SK-N-SH (cell line): Measurements from ENCODE around the gene CALML6. TPM values are rescaled to one million over a fixed set of nuclear protein-coding genes. Genes with fewer than 3 reads are reported as not detected.

Source experiments
- CTCF ChIA-PET: fragments of 300-600, 350-600 bp; formaldehyde crosslinking; extraction: SDS; loops from one replicate; lab custom pipeline; 2021; lab: Yijun Ruan, JAX
- POLR2A ChIA-PET: fragments of 350-600 bp; sonication (Branson Sonifier 250); formaldehyde crosslinking; extraction: SDS; loops from one replicate; lab custom pipeline; 2020; ENCODE audit warnings: antibody characterized with exemption, inconsistent platforms; lab: Yijun Ruan, JAX
- DNase-seq: peaks from one replicate; pipeline ENCODE4 v3.0.0; 2012
- H2AFZ ChIP-seq: fragments of 200-600 bp; sonication (generic); 2 replicates; pipeline ENCODE4 v1.8.1; 2016; ENCODE audit warnings: antibody characterized with exemption, mild to moderate bottlenecking, low read depth
- H3F3A ChIP-seq: fragments of 200-600 bp; sonication (generic); replicated peaks from 2 replicates; pipeline ENCODE3; 2016; ENCODE audit warnings: antibody characterized with exemption, mild to moderate bottlenecking; ENCODE audit not compliant: insufficient read depth
- H3K27ac ChIP-seq, 2 experiments: fragments of 200-500 bp in 1 of 2; fragments of 200-600 bp in 1 of 2; sonication (Bioruptor generic) in 1 of 2; sonication (generic), shearing (Covaris generic) in 1 of 2; 2 replicates each; pipeline versions ENCODE4 v1.5.1 to v1.6.1; 2014 to 2016; ENCODE audit warnings: low read depth in 2 of 2, inconsistent platforms in 1 of 2, low read length in 1 of 2, mild to moderate bottlenecking in 1 of 2, mixed read lengths in 1 of 2
- H3K27me3 ChIP-seq: fragments of 200-600 bp; sonication (generic), shearing (Covaris generic); 2 replicates; pipeline ENCODE4 v1.6.1; 2016; ENCODE audit warnings: mixed run types; ENCODE audit not compliant: insufficient read depth
- H3K36me3 ChIP-seq, 2 experiments: fragments of 200-500 bp in 1 of 2; fragments of 200-600 bp in 1 of 2; sonication (Bioruptor generic) in 1 of 2; sonication (generic) in 1 of 2; replicated peaks in 1 of 2; 2 replicates each; pipeline versions ENCODE3 to v1.5.1; 2014 to 2016; ENCODE audit warnings: low read length in 1 of 2, mild to moderate bottlenecking in 1 of 2; ENCODE audit not compliant: insufficient read depth in 2 of 2, control insufficient read depth in 1 of 2
- H3K4me1 ChIP-seq, 2 experiments: fragments of 200-500 bp in 1 of 2; fragments of 200-600 bp in 1 of 2; sonication (Bioruptor generic) in 1 of 2; sonication (generic), shearing (Covaris generic) in 1 of 2; 2 replicates each; pipeline versions ENCODE4 v1.5.1 to v1.6.1; 2014 to 2016; ENCODE audit warnings: low read depth in 1 of 2, low read length in 1 of 2, mixed run types in 1 of 2; ENCODE audit not compliant: insufficient read depth in 2 of 2, control insufficient read depth in 1 of 2
- H3K4me2 ChIP-seq: fragments of 200-600 bp; sonication (generic), shearing (Covaris generic); 2 replicates; pipeline ENCODE4 v1.6.1; 2017; ENCODE audit warnings: mixed run types
- H3K4me3 ChIP-seq, 2 experiments: fragments of 200-500 bp in 1 of 2; fragments of 200-600 bp in 1 of 2; sonication (Bioruptor generic) in 1 of 2; sonication (generic), shearing (Covaris generic) in 1 of 2; 2 replicates each; pipeline versions ENCODE4 v1.5.1 to v1.8.1; 2014 to 2016; ENCODE audit warnings: low read depth in 2 of 2, inconsistent platforms in 1 of 2, low read length in 1 of 2, mild to moderate bottlenecking in 1 of 2, mixed read lengths in 1 of 2, moderate library complexity in 1 of 2
- H3K79me2 ChIP-seq: fragments of 200-600 bp; sonication (generic); 2 replicates; pipeline ENCODE4 v1.8.1; 2017; ENCODE audit warnings: mild to moderate bottlenecking; ENCODE audit not compliant: insufficient read depth
- H3K9ac ChIP-seq: fragments of 200-600 bp; sonication (generic); 2 replicates; pipeline ENCODE4 v1.6.1; 2017; ENCODE audit warnings: mixed run types
- H3K9me2 ChIP-seq: fragments of 200-600 bp; sonication (generic); 2 replicates; pipeline ENCODE4 v1.6.1; 2017; ENCODE audit warnings: mixed run types
- H3K9me3 ChIP-seq: fragments of 200-600 bp; sonication (generic); 2 replicates; pipeline ENCODE4 v1.6.1; 2017; ENCODE audit warnings: mixed run types, mild to moderate bottlenecking, moderate library complexity
- H4K20me1 ChIP-seq: fragments of 200-600 bp; sonication (generic); 2 replicates; pipeline ENCODE4 v1.6.1; 2017; ENCODE audit warnings: mild to moderate bottlenecking, mixed run types; ENCODE audit not compliant: insufficient read depth
- ELF1 ChIP-seq: IDR thresholded peaks from 2 replicates; pipeline ENCODE4 v1.4.0; 2012
- EZH2phosphoT487 ChIP-seq: fragments of 200-600 bp; sonication (generic); IDR thresholded peaks from 2 replicates; pipeline ENCODE4 v1.6.1; 2017; ENCODE audit warnings: low read depth, mixed run types, mild to moderate bottlenecking, antibody characterized with exemption, moderate library complexity, borderline replicate concordance
- GABPA ChIP-seq: IDR thresholded peaks from 2 replicates; pipeline ENCODE4 v1.4.0; 2012; ENCODE audit warnings: low read depth, mild to moderate bottlenecking
- JUND ChIP-seq: IDR thresholded peaks from 2 replicates; pipeline ENCODE4 v1.4.0; 2012
- MEF2A ChIP-seq: IDR thresholded peaks from 2 replicates; pipeline ENCODE4 v1.4.0; 2012; ENCODE audit warnings: low read depth, borderline replicate concordance
- NRF1 ChIP-seq: IDR thresholded peaks from 2 replicates; pipeline ENCODE4 v1.6.1; 2012; ENCODE audit warnings: low read depth, mild to moderate bottlenecking, low read length
- POLR2AphosphoS5 ChIP-seq: IDR thresholded peaks from 2 replicates; pipeline ENCODE4 v1.6.1; 2012; ENCODE audit warnings: low read depth, low read length
- RAD21 ChIP-seq: IDR thresholded peaks from 2 replicates; pipeline ENCODE4 v1.6.1; 2012; ENCODE audit warnings: mild to moderate bottlenecking, low read length
- RCOR1 ChIP-seq: fragments of 150-350 bp; IDR thresholded peaks from 2 replicates; pipeline ENCODE4 v1.6.1; 2017; ENCODE audit warnings: antibody characterized with exemption, low read length
- SMC3 ChIP-seq: IDR thresholded peaks from 2 replicates; pipeline ENCODE4 v1.6.1; 2012; ENCODE audit warnings: low read depth, low read length, improper control_type of control experiment
- TAF1 ChIP-seq: IDR thresholded peaks from 2 replicates; pipeline ENCODE4 v1.6.1; 2012; ENCODE audit warnings: low read depth, mild to moderate bottlenecking, low read length, moderate library complexity, borderline replicate concordance
- TEAD4 ChIP-seq: IDR thresholded peaks from 2 replicates; pipeline ENCODE4 v1.4.0; 2012; ENCODE audit warnings: mild to moderate bottlenecking, borderline replicate concordance; ENCODE audit not compliant: insufficient read depth
- WGBS: methylation state at CpG from one replicate; pipeline ENCODE4 v1.1.6; 2017; ENCODE audit warnings: low lambda C conversion rate; 5-methylcytosine and 5-hydroxymethylcytosine counted together
- polyA plus RNA-seq, 3 experiments: library from polyadenylated mRNA; depleted of rRNA; stranded (reverse); fragments of >200 nt; gene quantifications; 2 replicates each; pipeline ENCODE4 v1.2.3, GENCODE V29; 2012
- TF ChIP-seq, protein P1 (sequence below): IDR thresholded peaks from 2 replicates; pipeline ENCODE4 v1.4.0; 2012; ENCODE audit warnings: low read depth, borderline replicate concordance
- TF ChIP-seq, protein P2 (sequence below): IDR thresholded peaks from 2 replicates; pipeline ENCODE4 v1.4.0; 2012; ENCODE audit warnings: low read depth

The CALML6 gene
- polyA plus RNA-seq, 1 of the 3 experiments (the other 2 are of a cell fraction), result 0.87 TPM

DNA sequence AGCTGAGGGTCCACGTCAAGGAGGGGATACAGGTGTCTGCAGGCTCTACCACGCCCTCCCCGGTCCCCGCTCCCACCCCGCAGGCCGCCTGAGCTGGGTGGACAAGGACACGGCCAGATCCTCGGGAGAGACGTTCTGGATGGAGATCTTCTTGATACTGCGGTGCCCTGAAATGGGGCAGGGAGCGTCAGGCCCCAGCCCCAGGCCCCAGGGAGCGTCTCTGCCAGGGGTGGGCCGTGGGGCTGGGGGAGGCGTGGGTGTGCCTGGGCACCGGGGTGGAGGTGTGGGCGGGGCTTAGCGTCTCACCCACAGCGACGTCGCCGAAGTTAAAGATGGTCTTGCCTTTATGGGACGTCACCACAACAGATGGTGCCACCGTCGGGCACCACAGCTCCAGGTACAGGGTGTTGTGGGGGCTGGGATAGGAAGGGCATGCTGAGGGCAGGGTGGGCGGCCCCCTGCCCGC, 11.3 kb downstream of the CALML6 start (continued):
- TF ChIP-seq, protein P1, sequence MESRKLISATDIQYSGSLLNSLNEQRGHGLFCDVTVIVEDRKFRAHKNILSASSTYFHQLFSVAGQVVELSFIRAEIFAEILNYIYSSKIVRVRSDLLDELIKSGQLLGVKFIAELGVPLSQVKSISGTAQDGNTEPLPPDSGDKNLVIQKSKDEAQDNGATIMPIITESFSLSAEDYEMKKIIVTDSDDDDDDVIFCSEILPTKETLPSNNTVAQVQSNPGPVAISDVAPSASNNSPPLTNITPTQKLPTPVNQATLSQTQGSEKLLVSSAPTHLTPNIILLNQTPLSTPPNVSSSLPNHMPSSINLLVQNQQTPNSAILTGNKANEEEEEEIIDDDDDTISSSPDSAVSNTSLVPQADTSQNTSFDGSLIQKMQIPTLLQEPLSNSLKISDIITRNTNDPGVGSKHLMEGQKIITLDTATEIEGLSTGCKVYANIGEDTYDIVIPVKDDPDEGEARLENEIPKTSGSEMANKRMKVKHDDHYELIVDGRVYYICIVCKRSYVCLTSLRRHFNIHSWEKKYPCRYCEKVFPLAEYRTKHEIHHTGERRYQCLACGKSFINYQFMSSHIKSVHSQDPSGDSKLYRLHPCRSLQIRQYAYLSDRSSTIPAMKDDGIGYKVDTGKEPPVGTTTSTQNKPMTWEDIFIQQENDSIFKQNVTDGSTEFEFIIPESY, result no peak
- TF ChIP-seq, protein P2, sequence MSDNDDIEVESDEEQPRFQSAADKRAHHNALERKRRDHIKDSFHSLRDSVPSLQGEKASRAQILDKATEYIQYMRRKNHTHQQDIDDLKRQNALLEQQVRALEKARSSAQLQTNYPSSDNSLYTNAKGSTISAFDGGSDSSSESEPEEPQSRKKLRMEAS, result no peak
- TF ChIP-seq RAD21, result no peak

GRCh38 chr1:1926886-1927660, 12.0 kb downstream of the CALML6 start:
- TF ChIP-seq POLR2AphosphoS5 (no peak), TEAD4 (no peak), JUND (no peak), ELF1 (no peak), RCOR1 (no peak), MEF2A (no peak), SMC3 (no peak)
- TF ChIP-seq, protein P2, result no peak
- no peak overlapping the region for H3K27ac ChIP-seq
- CTCF ChIA-PET, result interaction anchor here (1.0 to 1.7 kb wide), 3 partner anchors 17 to 118 kb away, joined by 4 to 13 read pairs (median 4); no protein-coding TSS in a partner anchor

DNA sequence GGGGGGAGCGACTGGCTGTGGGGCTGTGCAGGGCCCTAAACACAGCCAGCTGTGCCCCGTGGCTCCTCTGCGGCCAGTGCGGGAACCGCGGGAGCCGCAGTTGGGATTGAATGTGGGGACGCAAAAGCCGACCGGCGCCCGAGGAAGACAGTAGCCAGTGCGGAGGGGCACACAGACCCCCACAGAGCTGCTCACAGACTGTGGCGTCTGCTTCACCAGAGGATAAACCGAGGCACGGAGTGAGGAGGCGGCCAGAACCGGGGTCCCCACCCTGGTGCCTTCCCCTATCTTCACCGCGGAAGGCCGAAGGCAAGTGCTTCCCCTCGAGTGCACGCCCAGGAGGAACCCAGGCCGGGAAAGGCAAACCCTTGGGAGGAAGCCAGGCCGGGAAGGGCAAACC, 12.7 kb downstream of the CALML6 start:
- no peak overlapping the region for H3K9ac ChIP-seq
- no peaks in the 10 kb centered on the region for H3K79me2 ChIP-seq
- no peaks in the 10 kb centered on the region for H3K36me3 ChIP-seq
- ChIA-PET CTCF (interaction anchor here (1.0 to 1.4 kb wide), 3 partner anchors 16 to 117 kb away, joined by 4 to 13 read pairs (median 8); no protein-coding TSS in a partner anchor), POLR2A (no interaction called here)
- no peak overlapping the region for H3K4me2 ChIP-seq
- H3K27me3 ChIP-seq, result no peaks in the 10 kb centered on the region
- DNase-seq, result no peak
- H4K20me1 ChIP-seq, result no peaks in the 10 kb centered on the region
- TF ChIP-seq TAF1, result no peak
- no peak for TF ChIP-seq TEAD4
- TF ChIP-seq SMC3, result no peak
- no peak for TF ChIP-seq GABPA
- TF ChIP-seq RAD21, result no peak
- TF ChIP-seq EZH2phosphoT487, result no peak
- no peak for TF ChIP-seq NRF1
- no peaks in the 10 kb centered on the region for H3F3A ChIP-seq
- no peaks in the 10 kb centered on the region for H3K9me3 ChIP-seq
- no peaks in the 10 kb centered on the region for H3K9me2 ChIP-seq
- H3K4me1 ChIP-seq, result no peaks in the 10 kb centered on the region
- H3K4me3 ChIP-seq, result no peak overlapping the region
- 100% methylated on average over 8 of the region's 25 CpGs for WGBS
- no peak overlapping the region for H2AFZ ChIP-seq
- no peak overlapping the region for H3K27ac ChIP-seq

More at GRCh38 chr1:1926886-1927660, 12.0 kb downstream of the CALML6 start:
- Histone ChIP-seq H3F3A (no peaks in the 10 kb centered on the region), H3K9me3 (no peaks in the 10 kb centered on the region), H3K4me3 (no peak overlapping the region), H3K9me2 (no peaks in the 10 kb centered on the region), H3K27me3 (no peaks in the 10 kb centered on the region), H3K9ac (no peak overlapping the region), H3K79me2 (no peaks in the 10 kb centered on the region), H4K20me1 (no peaks in the 10 kb centered on the region), H3K4me2 (no peak overlapping the region), H3K36me3 (no peaks in the 10 kb centered on the region), H3K4me1 (no peaks in the 10 kb centered on the region), H2AFZ (no peak overlapping the region)
- WGBS, result 19% methylated on average over 6 of the region's 21 CpGs
- no peak for DNase-seq
- POLR2A ChIA-PET, result no interaction called here
